Common myeloid progenitor, CD34-positive (primary cell): ENCODE measurements around the gene TSBP1.
"Not testable (repeated sequence)": the region's sequence is repeated elsewhere in the genome, so short reads cannot be mapped to it uniquely, and the experiment has no call there.

Experiments used
- CTCF ChIA-PET: fragments of 350-600 bp; sonication (Branson Sonifier 250); formaldehyde crosslinking; loops from one replicate; lab custom pipeline; 2021; ENCODE audit warnings: antibody characterized with exemption; lab: Charles Lee
- POLR2A ChIA-PET: fragments of 350-600 bp; sonication (Branson Sonifier 250); formaldehyde crosslinking; loops from one replicate; lab custom pipeline; 2021; ENCODE audit warnings: antibody characterized with exemption; lab: Charles Lee
- DNase-seq, 3 donors: peaks; one replicate each; pipeline versions ENCODE4 v3.0.0 to v3.0.0-alpha.2; 2013
- H3K27ac ChIP-seq, 2 experiments: 1 replicate in 1 of 2; 2 replicates in 1 of 2; pipeline ENCODE4 v1.7.0; 2013; ENCODE audit warnings: inconsistent platforms in 2 of 2, low read length in 2 of 2, mild to moderate bottlenecking in 2 of 2, low read depth in 1 of 2, moderate library complexity in 1 of 2; ENCODE audit not compliant: severe bottlenecking in 2 of 2, insufficient read depth in 1 of 2, poor library complexity in 1 of 2
- H3K27me3 ChIP-seq, 5 experiments: replicated peaks in 2 of 5; 1 replicate in 3 of 5; 2 replicates in 2 of 5; pipeline versions ENCODE4 v1.6.1 to v1.7.0; 2013; ENCODE audit warnings: low read length in 4 of 5, mild to moderate bottlenecking in 2 of 5, moderate library complexity in 2 of 5, inconsistent platforms in 1 of 5; ENCODE audit not compliant: insufficient read depth in 5 of 5, control insufficient read depth in 4 of 5
- H3K36me3 ChIP-seq, 4 experiments: 1 replicate in 2 of 4; 2 replicates in 2 of 4; pipeline versions ENCODE4 v1.6.1 to v1.7.0; 2013; ENCODE audit warnings: low read length in 3 of 4, control low read depth in 1 of 4, mild to moderate bottlenecking in 1 of 4; ENCODE audit not compliant: control insufficient read depth in 4 of 4, insufficient read depth in 4 of 4
- H3K4me1 ChIP-seq, 4 experiments: 1 replicate in 3 of 4; 2 replicates in 1 of 4; pipeline versions ENCODE4 v1.6.1 to v1.7.1; 2013; ENCODE audit warnings: low read length in 3 of 4, mild to moderate bottlenecking in 3 of 4, control low read depth in 1 of 4, inconsistent platforms in 1 of 4, moderate library complexity in 1 of 4; ENCODE audit not compliant: control insufficient read depth in 4 of 4, insufficient read depth in 4 of 4; ENCODE audit errors: control extremely low read depth in 1 of 4
- H3K4me3 ChIP-seq, 7 experiments: 1 replicate in 4 of 7; 2 replicates in 3 of 7; pipeline versions ENCODE4 v1.5.1 to v1.7.0; 2013; ENCODE audit warnings: mild to moderate bottlenecking in 7 of 7, low read length in 6 of 7, moderate library complexity in 6 of 7, inconsistent platforms in 2 of 7, low read depth in 2 of 7, control low read depth in 1 of 7; ENCODE audit not compliant: insufficient read depth in 4 of 7, control insufficient read depth in 1 of 7; ENCODE audit errors: extremely low read depth in 1 of 7
- H3K9me3 ChIP-seq, 5 experiments: 1 replicate in 4 of 5; 2 replicates in 1 of 5; pipeline versions ENCODE4 v1.6.1 to v1.7.1; 2013; ENCODE audit warnings: low read length in 4 of 5, mild to moderate bottlenecking in 2 of 5, inconsistent platforms in 1 of 5, low read depth in 1 of 5, moderate library complexity in 1 of 5; ENCODE audit not compliant: control insufficient read depth in 4 of 5, insufficient read depth in 2 of 5; ENCODE audit errors: control extremely low read depth in 1 of 5
- WGBS: methylation state at CpG from one replicate; pipeline ENCODE4 v1.1.5; 2013; ENCODE audit not compliant: insufficient coverage; 5-methylcytosine and 5-hydroxymethylcytosine counted together

TSBP1 gene

DNA sequence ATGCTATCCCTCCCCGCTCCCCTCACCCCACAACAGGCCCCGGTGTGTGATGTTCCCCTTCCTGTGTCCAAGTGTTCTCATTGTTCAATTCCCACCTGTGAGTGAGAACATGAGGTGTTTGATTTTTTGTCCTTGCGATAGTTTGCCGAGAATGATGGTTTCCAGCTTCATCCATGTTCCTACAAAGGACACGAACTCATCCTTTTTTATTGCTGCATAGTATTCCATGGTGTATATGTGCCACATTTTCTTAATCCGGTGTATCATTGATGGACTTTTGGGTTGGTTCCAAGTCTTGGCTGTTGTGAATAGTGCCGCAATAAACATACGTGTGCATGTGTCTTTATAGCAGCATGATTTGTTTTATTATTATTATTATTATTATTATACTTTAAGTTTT, 13.2 kb downstream of the TSBP1 start:
- H3K36me3 ChIP-seq, H3K4me1 ChIP-seq, H3K9me3 ChIP-seq, H3K4me3 ChIP-seq, H3K27me3 ChIP-seq, CTCF ChIA-PET, POLR2A ChIA-PET, DNase-seq, H3K27ac ChIP-seq: not testable (repeated sequence)
- WGBS = no CpG with 5 or more reads among the region's 8 CpGs

DNA sequence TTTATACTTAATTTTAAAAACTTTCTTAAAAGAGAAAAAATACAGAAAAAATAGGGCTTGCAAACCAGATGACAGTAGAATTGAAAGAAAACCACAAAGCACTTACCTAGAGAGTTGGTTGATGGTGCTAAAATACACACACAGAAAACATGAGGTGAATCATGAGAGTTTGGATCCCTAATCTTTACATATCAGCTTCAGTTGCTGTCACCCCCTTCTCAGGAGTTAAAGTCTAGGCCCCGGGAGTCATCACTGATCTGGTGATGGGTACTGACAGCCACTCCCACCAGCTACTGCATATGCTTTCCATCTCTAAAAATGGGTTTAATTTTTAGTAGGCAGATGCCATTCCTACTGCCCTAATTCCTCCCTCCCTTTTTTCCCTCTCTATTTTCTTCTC, 16.7 kb downstream of the TSBP1 start:
- WGBS = 100% methylated on average over 1 of the region's 1 CpG
- POLR2A ChIA-PET = no interaction called here
- H3K27me3 ChIP-seq = no peaks in the 10 kb centered on the region
- DNase-seq = no peak
- H3K4me1 ChIP-seq = no peaks in the 10 kb centered on the region
- H3K27ac ChIP-seq = no peak overlapping the region
- CTCF ChIA-PET = no interaction called here
- H3K4me3 ChIP-seq = no peak overlapping the region
- H3K36me3 ChIP-seq = no peaks in the 10 kb centered on the region
- no peaks in the 10 kb centered on the region for H3K9me3 ChIP-seq

- Histone ChIP-seq H3K9me3 (no peaks in the 10 kb centered on the region), H3K4me1 (no peaks in the 10 kb centered on the region), H3K4me3 (no peak overlapping the region), H3K27ac (no peak overlapping the region), H3K36me3 (no peaks in the 10 kb centered on the region), H3K27me3 (no peaks in the 10 kb centered on the region)
- POLR2A ChIA-PET = no interaction called here
- 94% methylated on average over 2 of the region's 2 CpGs for WGBS
- no peak for DNase-seq
- CTCF ChIA-PET = no interaction called here
Observed at GRCh38 chr6:32353348-32353747, 18.4 kb downstream of the TSBP1 start.

- peaks cover 0 to 4% (median 1%) of the 10 kb centered on the region in 4 experiments for H3K4me1 ChIP-seq
- DNase-seq = no peak
- no peaks in the 10 kb centered on the region for H3K36me3 ChIP-seq
- no CpG with 5 or more reads among the region's 2 CpGs for WGBS
- no peaks in the 10 kb centered on the region for H3K9me3 ChIP-seq
- ChIA-PET CTCF (interaction anchor here (0.8 kb wide), 1 partner anchor 1357 kb away, joined by 3 read pairs; the partner anchor contains the start of gene MUC21), POLR2A (no interaction called here)
- H3K27ac ChIP-seq = no peak overlapping the region
- no peak overlapping the region for H3K4me3 ChIP-seq
- H3K27me3 ChIP-seq = no peaks in the 10 kb centered on the region
Observed at GRCh38 chr6:32340242-32340641, 31.5 kb downstream of the TSBP1 start.

GRCh38 chr6:32337186-32337805, 34.4 kb downstream of the TSBP1 start:
- Histone ChIP-seq H3K27ac (no peak overlapping the region), H3K27me3 (peaks cover 0 to 2% (median 0%) of the 10 kb centered on the region in 5 experiments), H3K36me3 (no peaks in the 10 kb centered on the region), H3K4me3 (no peak overlapping the region), H3K9me3 (no peaks in the 10 kb centered on the region), H3K4me1 (no peaks in the 10 kb centered on the region)
- ChIA-PET CTCF (no interaction called here), POLR2A (no interaction called here)
- DNase-seq = no peak
- WGBS = 55% methylated on average over 3 of the region's 4 CpGs

DNA sequence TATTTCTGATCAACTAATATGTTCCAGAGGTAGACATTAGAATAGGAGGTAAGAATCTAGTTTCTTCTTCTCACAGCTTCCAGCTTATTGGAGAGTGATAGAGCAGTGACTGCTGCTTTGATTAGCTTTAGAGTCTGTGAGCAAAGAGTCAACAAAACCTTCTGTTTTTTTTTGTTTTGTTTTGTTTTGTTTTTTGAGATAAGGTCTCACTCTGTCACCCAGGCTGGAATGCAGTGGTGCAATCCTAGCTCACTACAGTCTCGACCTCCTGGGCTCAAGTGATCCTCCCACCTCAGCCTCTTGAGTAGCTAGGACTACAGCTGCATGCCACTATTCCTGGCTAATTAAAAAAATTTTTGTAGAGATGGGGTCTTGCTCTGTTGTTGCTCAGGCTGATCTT, 39.3 kb downstream of the TSBP1 start:
- peaks cover 0 to under 1% (median under 1%) of the 10 kb centered on the region in 4 experiments for H3K4me1 ChIP-seq
- no peaks in the 10 kb centered on the region for H3K36me3 ChIP-seq
- DNase-seq = no peak
- H3K4me3 ChIP-seq = no peak overlapping the region
- WGBS = no CpG with 5 or more reads among the region's 1 CpG
- ChIA-PET CTCF (no interaction called here), POLR2A (interaction anchor here (0.6 to 0.8 kb wide), 3 partner anchors 120 to 1553 kb away, joined by 3 to 5 read pairs (median 4); no protein-coding TSS in a partner anchor)
- H3K9me3 ChIP-seq = no peaks in the 10 kb centered on the region
- H3K27me3 ChIP-seq = peaks cover 0 to 2% (median 0%) of the 10 kb centered on the region in 5 experiments
- no peak overlapping the region for H3K27ac ChIP-seq

DNA sequence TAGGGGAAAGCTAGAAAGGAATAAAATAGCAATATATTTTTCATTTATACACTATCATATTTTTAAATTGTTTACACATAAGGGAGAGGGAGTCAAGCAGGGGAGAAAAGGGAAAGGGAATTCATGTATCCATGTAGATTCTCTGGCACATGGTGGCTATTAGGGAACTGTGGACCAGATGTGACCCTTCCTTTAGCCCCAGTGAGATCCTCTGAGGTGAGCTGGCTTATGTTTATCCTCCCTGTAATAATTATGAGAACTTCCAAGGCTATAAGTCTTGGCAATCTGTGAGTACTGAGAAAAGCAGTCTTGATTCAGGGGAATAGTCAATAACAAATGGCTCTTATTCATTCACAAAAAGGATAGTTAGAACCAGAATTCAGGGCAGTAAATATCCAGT, 42.6 kb downstream of the TSBP1 start:
- CTCF ChIA-PET = no interaction called here
- Histone ChIP-seq H3K27me3 (peaks cover 0 to 2% (median 0%) of the 10 kb centered on the region in 5 experiments), H3K27ac (no peak overlapping the region), H3K4me3 (no peak overlapping the region), H3K9me3 (no peaks in the 10 kb centered on the region), H3K36me3 (no peaks in the 10 kb centered on the region), H3K4me1 (peaks cover 7 to 13% (median 9%) of the 10 kb centered on the region in 4 experiments)
- DNase-seq = no peak
- POLR2A ChIA-PET = no interaction called here
